ENCODE data around the gene CARS1. TPM values are rescaled to one million over a fixed set of nuclear protein-coding genes. Genes with fewer than 3 reads are reported as not detected.

CARS1 gene
- total and polyA plus RNA-seq, 2 experiments from 2014 or later, result 72.9 to 95.9 TPM

GRCh38 chr11:3002871-3003270, 54.4 kb downstream of the CARS1 start:
- H3K27ac Mint-ChIP-seq, result no peak overlapping the region; the same call in 1 of the 2 replicates

More at GRCh38 chr11:3002871-3003270, 54.4 kb downstream of the CARS1 start:
- Histone ChIP-seq H3K27me3 (ENCODE audit: insufficient read depth) (no peaks in the 10 kb centered on the region), H3K36me3 (ENCODE audit: insufficient read depth) (peaks cover 21% of the 10 kb centered on the region), H3K79me2 (replicated peaks; ENCODE audit: insufficient read depth) (no peaks in the 10 kb centered on the region), H3K4me1 (ENCODE audit: insufficient read depth) (no peaks in the 10 kb centered on the region), H3K9me2 (ENCODE audit: insufficient read depth) (no peaks in the 10 kb centered on the region), H3K4me3 (no peak overlapping the region), H3K27ac (ENCODE audit: low read depth) (no peak overlapping the region), H3K4me2 (no peak overlapping the region), H2AFZ (no peak overlapping the region), H4K20me1 (replicated peaks; ENCODE audit: insufficient read depth) (no peaks in the 10 kb centered on the region; the same call in none of the 2 replicates), H3F3A (replicated peaks; ENCODE audit: low read depth) (0 out of 2 replicates have a peak, but pooled peaks cover 3% of the 10 kb centered on the region)
- Mint-ChIP-seq H3K27me3 (ENCODE audit: insufficient read depth, low read depth, poor library complexity) (peaks cover 5% of the 10 kb centered on the region), H3K4me3 (no peak overlapping the region), H3K4me1 (no peaks in the 10 kb centered on the region), H3K36me3 (ENCODE audit: low read depth) (peaks cover 68% of the 10 kb centered on the region), H3K9me3 (no peaks in the 10 kb centered on the region)
- DNase-seq (ENCODE audit: low spot score) (no peak), ATAC-seq (no peak)
- TF ChIP-seq CTCF (conservative IDR thresholded peaks at IDR 0.05; ENCODE audit: low read depth in 2 of 2) (no peak), NANOG (IDR thresholded peaks at IDR 0.05; ENCODE audit: borderline replicate concordance) (no peak), JUNB (IDR thresholded peaks at IDR 0.05; ENCODE audit: unreplicated experiment) (no peak), ZNF462 (CRISPR knock-in tag; IDR thresholded peaks at IDR 0.05) (no peak), STAT1 (IDR thresholded peaks at IDR 0.05; ENCODE audit: unreplicated experiment) (no peak), EZH2 (IDR thresholded peaks at IDR 0.05; ENCODE audit: low read depth, unreplicated experiment) (no peak), ETS1 (IDR thresholded peaks at IDR 0.05) (no peak), EZH2phosphoT487 (IDR thresholded peaks at IDR 0.05; ENCODE audit: unreplicated experiment) (no peak), ZNF331 (CRISPR knock-in tag; IDR thresholded peaks at IDR 0.05; ENCODE audit: low read depth) (no peak), POLR2AphosphoS5 (IDR thresholded peaks at IDR 0.05; ENCODE audit: low read depth) (no peak), REST (IDR thresholded peaks at IDR 0.05; ENCODE audit: unreplicated experiment) (no peak), CREB1 (CRISPR knock-in tag; IDR thresholded peaks at IDR 0.05; ENCODE audit: low read depth) (no peak), ZNF114 (CRISPR knock-in tag; IDR thresholded peaks at IDR 0.05) (no peak)

Measured in GM23338 (cell line).